ENCODE measurements around the gene LENG1.

LENG1 gene

GRCh38 chr19:54193011-54193410, 33.5 kb upstream of the LENG1 start:
- DNase-seq (ENCODE audit: low read depth, low spot score), result no peak
- H3K4me3 ChIP-seq, result no peak overlapping the region
- no peak overlapping the region for H3K27ac ChIP-seq
- peaks cover 23% of the 10 kb centered on the region for H3K36me3 ChIP-seq (ENCODE audit: insufficient read depth, low read length)
- peak overlapping the region; percentile 7 for H3K9ac ChIP-seq (ENCODE audit: insufficient read length)
- TF ChIP-seq POLR2AphosphoS5 (IDR thresholded peaks at IDR 0.05; ENCODE audit: borderline replicate concordance, low read depth, low read length) (no peak), EZH2 (IDR thresholded peaks at IDR 0.05) (no peak), FOXP2 (optimal IDR thresholded peaks at IDR 0.05; ENCODE audit: control extremely low read depth, extremely low read length, insufficient read depth) (no peak)
- H3K9me3 ChIP-seq (ENCODE audit: low read depth, low read length), result no peaks in the 10 kb centered on the region

- TF ChIP-seq POLR2AphosphoS5 (IDR thresholded peaks at IDR 0.05; ENCODE audit: borderline replicate concordance, low read depth, low read length) (no peak), FOXP2 (optimal IDR thresholded peaks at IDR 0.05; ENCODE audit: control extremely low read depth, extremely low read length, insufficient read depth) (no peak), EZH2 (IDR thresholded peaks at IDR 0.05) (no peak)
- DNase-seq (ENCODE audit: low read depth, low spot score), result no peak
- Histone ChIP-seq H3K9ac (ENCODE audit: insufficient read length) (peak overlapping the region; percentile 91), H3K4me3 (peak overlapping the region; percentile 88), H3K27ac (peak overlapping the region; percentile 97), H3K36me3 (ENCODE audit: insufficient read depth, low read length) (peaks cover 23% of the 10 kb centered on the region), H3K9me3 (ENCODE audit: low read depth, low read length) (no peaks in the 10 kb centered on the region)
These were observed 32.4 kb upstream of the LENG1 start for GRCh38 chr19:54191811-54192453.

GRCh38 chr19:54191011-54191810, 31.7 kb upstream of the LENG1 start, which contains the start of gene TSEN34:
TSS of gene TSEN34 (plus strand) at chr19:54191308. CDS start at chr19:54191365, 57 bp downstream.
- Histone ChIP-seq H3K9me3 (ENCODE audit: low read depth, low read length) (no peaks in the 10 kb centered on the region), H3K9ac (ENCODE audit: insufficient read length) (peak within 1 kb of the TSS; percentile 97), H3K27ac (peak within 1 kb of the TSS; percentile 97), H3K4me3 (peak within 1 kb of the TSS; percentile 88), H3K36me3 (ENCODE audit: insufficient read depth, low read length) (peaks cover 23% of the 10 kb centered on the region)
- TF ChIP-seq FOXP2 (optimal IDR thresholded peaks at IDR 0.05; ENCODE audit: control extremely low read depth, extremely low read length, insufficient read depth) (peak; percentile 40), POLR2AphosphoS5 (IDR thresholded peaks at IDR 0.05; ENCODE audit: borderline replicate concordance, low read depth, low read length) (peak; percentile 84), EZH2 (IDR thresholded peaks at IDR 0.05) (no peak)
- DNase-seq (ENCODE audit: low read depth, low spot score), result no peak

GRCh38 chr19:54190503-54191010, 31.0 kb upstream of the LENG1 start:
- peaks cover 22% of the 10 kb centered on the region for H3K36me3 ChIP-seq (ENCODE audit: insufficient read depth, low read length)
- peak overlapping the region; percentile 97 for H3K27ac ChIP-seq

GRCh38 chr19:54189735-54190502, 30.4 kb upstream of the LENG1 start:
- Histone ChIP-seq H3K9me3 (ENCODE audit: low read depth, low read length) (no peaks in the 10 kb centered on the region), H3K36me3 (ENCODE audit: insufficient read depth, low read length) (peaks cover 20% of the 10 kb centered on the region), H3K27ac (peak overlapping the region; percentile 97), H3K9ac (ENCODE audit: insufficient read length) (peak overlapping the region; percentile 97), H3K4me3 (peak overlapping the region; percentile 94)
- DNase-seq (ENCODE audit: low read depth, low spot score), result peak; percentile 100
- TF ChIP-seq FOXP2 (optimal IDR thresholded peaks at IDR 0.05; ENCODE audit: control extremely low read depth, extremely low read length, insufficient read depth) (peak; percentile 99), EZH2 (IDR thresholded peaks at IDR 0.05) (no peak), POLR2AphosphoS5 (IDR thresholded peaks at IDR 0.05; ENCODE audit: borderline replicate concordance, low read depth, low read length) (peak; percentile 80)

More at GRCh38 chr19:54190503-54191010, 31.0 kb upstream of the LENG1 start:
- H3K4me3 ChIP-seq, result peak overlapping the region; percentile 88
- TF ChIP-seq POLR2AphosphoS5 (IDR thresholded peaks at IDR 0.05; ENCODE audit: borderline replicate concordance, low read depth, low read length) (peak; percentile 11), FOXP2 (optimal IDR thresholded peaks at IDR 0.05; ENCODE audit: control extremely low read depth, extremely low read length, insufficient read depth) (peak; percentile 24), EZH2 (IDR thresholded peaks at IDR 0.05) (no peak)
- no peaks in the 10 kb centered on the region for H3K9me3 ChIP-seq (ENCODE audit: low read depth, low read length)
- peak overlapping the region; percentile 97 for H3K9ac ChIP-seq (ENCODE audit: insufficient read length)
- peak; percentile 98 for DNase-seq (ENCODE audit: low read depth, low spot score)

GRCh38 chr19:54189145-54189734, 29.7 kb upstream of the LENG1 start, which contains the start of gene MBOAT7:
TSS of gene MBOAT7 (minus strand) at chr19:54189580. CDS start at chr19:54188508, 1,072 bp downstream.
- Histone ChIP-seq H3K27ac (peak within 1 kb of the TSS; percentile 97), H3K9me3 (ENCODE audit: low read depth, low read length) (no peaks in the 10 kb centered on the region), H3K36me3 (ENCODE audit: insufficient read depth, low read length) (peaks cover 13% of the 10 kb centered on the region), H3K4me3 (peak within 1 kb of the TSS; percentile 94), H3K9ac (ENCODE audit: insufficient read length) (peak within 1 kb of the TSS; percentile 97)
- DNase-seq (ENCODE audit: low read depth, low spot score), result no peak
- TF ChIP-seq FOXP2 (optimal IDR thresholded peaks at IDR 0.05; ENCODE audit: control extremely low read depth, extremely low read length, insufficient read depth) (no peak), EZH2 (IDR thresholded peaks at IDR 0.05) (no peak), POLR2AphosphoS5 (IDR thresholded peaks at IDR 0.05; ENCODE audit: borderline replicate concordance, low read depth, low read length) (peak; percentile 87)

GRCh38 chr19:54188215-54188871, 28.8 kb upstream of the LENG1 start:
- no peak for DNase-seq (ENCODE audit: low read depth, low spot score)
- Histone ChIP-seq H3K9ac (ENCODE audit: insufficient read length) (peak overlapping the region; percentile 94), H3K9me3 (ENCODE audit: low read depth, low read length) (no peaks in the 10 kb centered on the region), H3K27ac (no peak overlapping the region), H3K36me3 (ENCODE audit: insufficient read depth, low read length) (peaks cover 5% of the 10 kb centered on the region), H3K4me3 (peak overlapping the region; percentile 94)
- TF ChIP-seq FOXP2 (optimal IDR thresholded peaks at IDR 0.05; ENCODE audit: control extremely low read depth, extremely low read length, insufficient read depth) (no peak), POLR2AphosphoS5 (IDR thresholded peaks at IDR 0.05; ENCODE audit: borderline replicate concordance, low read depth, low read length) (no peak), EZH2 (IDR thresholded peaks at IDR 0.05) (no peak)

Data from SK-N-MC (cell line).